ENCODE results near the gene IPO11.
"Not testable (repeated sequence)": the region's sequence is repeated elsewhere in the genome, so short reads cannot be mapped to it uniquely, and the experiment has no call there.

IPO11 gene

GRCh38 chr5:62652225-62652624 lies 239.7 kb downstream of the IPO11 start:
- DNase-seq: no peak

DNA sequence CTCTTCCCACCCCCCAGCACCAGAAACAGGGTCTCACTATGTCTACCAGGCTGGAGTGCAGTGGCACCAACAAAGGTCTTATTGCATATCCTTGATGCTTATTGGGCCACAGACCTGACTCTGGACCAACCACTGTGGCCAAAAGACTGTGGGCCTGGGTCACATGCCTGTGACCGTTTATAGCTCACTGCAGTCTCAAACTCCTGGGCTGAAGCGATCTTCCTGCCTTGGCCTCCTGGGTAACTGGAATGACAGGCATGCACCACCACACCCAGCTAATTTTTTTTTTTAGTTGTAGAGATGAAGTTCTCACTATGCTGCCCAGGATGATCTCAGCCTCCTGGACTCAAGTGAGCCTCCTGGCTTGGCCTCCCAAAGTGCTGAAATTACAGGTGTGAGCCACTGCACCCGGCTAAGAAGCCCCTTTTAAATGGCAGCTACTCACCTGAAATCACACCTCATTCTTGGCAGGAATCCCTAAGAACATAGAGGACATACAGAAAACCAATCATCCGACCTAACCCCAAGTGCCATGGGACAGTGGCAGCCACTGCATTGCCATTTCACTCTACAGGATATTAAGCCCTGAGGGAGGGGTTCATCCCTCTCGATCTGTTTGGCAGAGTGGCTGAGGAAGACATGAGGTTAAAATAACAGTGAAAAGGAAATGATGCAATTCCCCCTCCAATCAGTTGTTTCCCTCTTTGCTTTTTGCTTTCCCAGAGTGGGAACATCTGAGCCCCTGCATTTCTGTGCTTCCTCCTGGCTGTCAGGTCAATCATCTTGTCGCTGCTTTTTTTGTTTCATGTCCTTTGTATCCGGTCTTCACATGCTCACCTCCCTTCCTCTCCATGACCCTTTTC lies 240.7 kb downstream of the IPO11 start:
- DNase-seq: no peak

GRCh38 chr5:62653864-62654575 lies 241.5 kb downstream of the IPO11 start:
- DNase-seq: no peak

DNA sequence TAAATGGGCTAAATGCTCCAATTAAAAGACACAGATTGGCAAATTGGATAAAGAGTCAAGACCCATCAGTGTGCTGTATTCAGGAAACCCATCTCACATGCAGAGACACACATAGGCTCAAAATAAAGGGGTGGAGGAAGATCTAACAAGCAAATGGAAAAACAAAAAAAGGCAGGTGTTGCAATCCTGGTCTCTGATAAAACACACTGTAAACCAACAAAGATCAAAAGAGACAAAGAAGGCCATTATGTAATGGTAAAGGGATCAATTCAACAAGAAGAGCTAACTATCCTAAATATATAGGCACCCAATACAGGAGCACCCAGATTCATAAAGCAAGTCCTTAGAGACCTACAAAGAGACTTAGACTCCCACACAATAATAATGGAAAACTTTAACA lies 245.2 kb downstream of the IPO11 start:
- DNase-seq: not testable (repeated sequence)

GRCh38 chr5:62661126-62661525 lies 248.6 kb downstream of the IPO11 start:
- no peak for DNase-seq

GRCh38 chr5:62662521-62662920 lies 250.0 kb downstream of the IPO11 start:
- no peak for DNase-seq

DNA sequence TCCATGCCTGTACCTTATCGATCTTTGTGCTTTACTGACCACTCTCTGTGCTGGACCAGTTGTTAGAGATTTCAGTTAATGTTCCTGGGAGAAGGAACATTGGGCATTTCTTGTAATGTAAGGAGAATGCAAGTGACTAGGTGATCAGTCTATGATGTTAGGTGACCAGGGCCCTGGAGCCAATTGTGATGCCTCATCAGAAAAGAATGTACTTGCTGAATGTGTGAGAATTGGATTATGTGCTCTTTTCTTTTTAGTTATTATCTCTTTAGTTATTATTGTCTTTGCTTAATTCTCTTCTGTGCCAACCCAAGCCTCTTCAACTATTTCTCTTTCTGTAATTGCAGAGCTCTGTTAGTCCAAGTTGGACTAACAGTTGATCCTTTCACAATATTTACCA lies 258.9 kb downstream of the IPO11 start:
- no peak for DNase-seq

- not testable (repeated sequence) for DNase-seq
Measured at GRCh38 chr5:62676596-62676995, 264.0 kb downstream of the IPO11 start.

Data from CD4-positive, alpha-beta T cell treated with Interferon gamma for 1 hour (primary cell).